H4 (cell line): ENCODE data around the gene ESPNL. TPM values are rescaled to one million over a fixed set of nuclear protein-coding genes. Genes with fewer than 3 reads are reported as not detected.

ENCODE experiments used
- DNase-seq: peaks from one replicate; pipeline ENCODE4 v3.0.0-alpha.2; 2015; ENCODE audit warnings: low spot score
- total RNA-seq: library from RNA; depleted of rRNA; stranded (reverse); fragments of >200 nt; shearing (Covaris generic); gene quantifications from 2 replicates; pipeline ENCODE4 v1.2.3, GENCODE V29; 2014

The ESPNL gene
- total RNA-seq, 1 experiment from 2014 or later: not detected

GRCh38 chr2:238142382-238143205, 42.5 kb downstream of the ESPNL start:
- no peak for DNase-seq

GRCh38 chr2:238143239-238143951, 43.3 kb downstream of the ESPNL start:
- peak; percentile 78 for DNase-seq

- no peak for DNase-seq
Measured at GRCh38 chr2:238144262-238144661, 44.1 kb downstream of the ESPNL start.

- no peak for DNase-seq
Measured at GRCh38 chr2:238145046-238145445, 44.9 kb downstream of the ESPNL start.

GRCh38 chr2:238145851-238146250, 45.7 kb downstream of the ESPNL start:
- DNase-seq: no peak

GRCh38 chr2:238146884-238147544, 46.9 kb downstream of the ESPNL start:
- DNase-seq: no peak

- no peak for DNase-seq
Measured at GRCh38 chr2:238148981-238149380, 48.8 kb downstream of the ESPNL start.

- DNase-seq: no peak
Measured at GRCh38 chr2:238149841-238150572, 49.9 kb downstream of the ESPNL start.

- DNase-seq: no peak
Measured at GRCh38 chr2:238150686-238151085, 50.5 kb downstream of the ESPNL start.

- DNase-seq: no peak
Measured at GRCh38 chr2:238151205-238151604, 51.1 kb downstream of the ESPNL start.

GRCh38 chr2:238151628-238152235, 51.6 kb downstream of the ESPNL start:
- DNase-seq: no peak

GRCh38 chr2:238152771-238153688, 52.9 kb downstream of the ESPNL start:
- DNase-seq: no peak

- DNase-seq: no peak
Measured at GRCh38 chr2:238154570-238154969, 54.4 kb downstream of the ESPNL start.

GRCh38 chr2:238155051-238155760, 55.1 kb downstream of the ESPNL start:
- peak; percentile 41 for DNase-seq

GRCh38 chr2:238155761-238156694, 55.9 kb downstream of the ESPNL start:
- no peak for DNase-seq

- DNase-seq: no peak
Measured at GRCh38 chr2:238157506-238158017, 57.4 kb downstream of the ESPNL start.

GRCh38 chr2:238158018-238158508, 57.9 kb downstream of the ESPNL start:
- DNase-seq: no peak

- DNase-seq: no peak
Measured at GRCh38 chr2:238158509-238159070, 58.5 kb downstream of the ESPNL start, which contains the start of gene ERFE. ERFE (plus strand) TSS chr2:238158970; CDS start chr2:238159008, 38 bp downstream.
